AG09309 (cell line): ENCODE data around the gene RCBTB2.

Source experiments
- DNase-seq: peaks from one replicate; pipeline ENCODE4 v3.0.0-alpha.2; 2010; ENCODE audit warnings: low read depth
- H3K4me3 ChIP-seq: 2 replicates; pipeline ENCODE4 v1.5.1; 2011; ENCODE audit warnings: mild to moderate bottlenecking, low read depth, low read length, moderate library complexity; ENCODE audit not compliant: control insufficient read depth
- CTCF ChIP-seq: IDR thresholded peaks from 2 replicates; pipeline ENCODE4 v1.5.1; 2011; ENCODE audit warnings: mild to moderate bottlenecking, low read depth, low read length, inconsistent platforms; ENCODE audit not compliant: insufficient read depth, control insufficient read depth; ENCODE audit errors: missing control alignments

The RCBTB2 gene

GRCh38 chr13:48501705-48502104 is 31.2 kb downstream of the RCBTB2 start:
- no peak for DNase-seq
- no peak overlapping the region for H3K4me3 ChIP-seq
- TF ChIP-seq CTCF, result no peak

- H3K4me3 ChIP-seq, result no peak overlapping the region
- no peak for TF ChIP-seq CTCF
- peak; percentile 85 for DNase-seq
Observed at GRCh38 chr13:48500652-48501197, 32.2 kb downstream of the RCBTB2 start.

GRCh38 chr13:48497669-48498068 is 35.2 kb downstream of the RCBTB2 start:
- DNase-seq, result no peak
- TF ChIP-seq CTCF, result no peak
- no peak overlapping the region for H3K4me3 ChIP-seq

GRCh38 chr13:48496271-48497161 is 36.4 kb downstream of the RCBTB2 start:
- TF ChIP-seq CTCF, result no peak
- H3K4me3 ChIP-seq, result no peak overlapping the region
- DNase-seq, result no peak

- TF ChIP-seq CTCF, result no peak
- H3K4me3 ChIP-seq, result no peak overlapping the region
- DNase-seq, result no peak
Observed at GRCh38 chr13:48494874-48495273, 38.0 kb downstream of the RCBTB2 start.

- peak; percentile 33 for DNase-seq
- TF ChIP-seq CTCF, result no peak
- no peak overlapping the region for H3K4me3 ChIP-seq
Observed at GRCh38 chr13:48493851-48494250, 39.0 kb downstream of the RCBTB2 start.
